Keratinocyte (primary cell): ENCODE results near the gene BCO1. TPM values are rescaled to one million over a fixed set of nuclear protein-coding genes. Genes with fewer than 3 reads are reported as not detected.

ENCODE experiments used
- DNase-seq: peaks from one replicate; pipeline ENCODE4 v3.0.0-alpha.2; 2011; ENCODE audit warnings: low read depth, missing footprints, low spot score
- FAIRE-seq: peaks from 2 replicates; lab custom pipeline; 2011; peaks lifted over from hg19 to GRCh38; lab: Jason Lieb, UNC
- H2AFZ ChIP-seq: 2 replicates; pipeline ENCODE4 v1.6.0; 2012; ENCODE audit warnings: low read length, control low read depth, inconsistent platforms; ENCODE audit not compliant: control insufficient read depth
- H3K27ac ChIP-seq: 2 replicates; pipeline ENCODE4 v1.5.1; 2011; ENCODE audit warnings: low read length; ENCODE audit not compliant: control insufficient read depth, insufficient read depth
- H3K27me3 ChIP-seq: 3 replicates; pipeline ENCODE4 v1.6.0; 2011; ENCODE audit warnings: low read length; ENCODE audit not compliant: control insufficient read depth, insufficient read depth; ENCODE audit errors: extremely low read depth
- H3K36me3 ChIP-seq, 2 experiments: 2 replicates in 1 of 2; 3 replicates in 1 of 2; pipeline ENCODE4 v1.5.1; 2011; ENCODE audit warnings: low read length in 2 of 2, mild to moderate bottlenecking in 1 of 2; ENCODE audit not compliant: control insufficient read depth in 2 of 2, insufficient read depth in 2 of 2; ENCODE audit errors: extremely low read depth in 1 of 2
- H3K4me1 ChIP-seq: 3 replicates; pipeline ENCODE4 v1.5.1; 2011; ENCODE audit warnings: low read length; ENCODE audit not compliant: control insufficient read depth, insufficient read depth; ENCODE audit errors: extremely low read depth
- H3K4me2 ChIP-seq: 3 replicates; pipeline ENCODE4 v1.6.0; 2011; ENCODE audit warnings: low read depth, low read length; ENCODE audit not compliant: control insufficient read depth, insufficient read depth; ENCODE audit errors: extremely low read depth
- H3K4me3 ChIP-seq, 3 experiments: fragments of 200-600 bp in 1 of 3; sonication (generic) in 1 of 3; 2 replicates in 2 of 3; 3 replicates in 1 of 3; pipeline ENCODE4 v1.5.1; 2011 to 2016; ENCODE audit warnings: low read length in 3 of 3, mild to moderate bottlenecking in 3 of 3, control low read depth in 2 of 3, inconsistent platforms in 1 of 3, low read depth in 1 of 3, mixed read lengths in 1 of 3, mixed run types in 1 of 3, moderate library complexity in 1 of 3; ENCODE audit not compliant: control insufficient read depth in 2 of 3, insufficient read depth in 2 of 3; ENCODE audit errors: extremely low read depth in 1 of 3
- H3K79me2 ChIP-seq: 2 replicates; pipeline ENCODE4 v1.6.0; 2012; ENCODE audit warnings: low read length; ENCODE audit not compliant: control insufficient read depth, insufficient read depth
- H3K9ac ChIP-seq: 3 replicates; pipeline ENCODE4 v1.6.0; 2011; ENCODE audit warnings: low read length; ENCODE audit not compliant: control insufficient read depth, insufficient read depth; ENCODE audit errors: extremely low read depth
- H3K9me1 ChIP-seq: 3 replicates; pipeline ENCODE4 v1.6.0; 2011; ENCODE audit warnings: low read length; ENCODE audit not compliant: control insufficient read depth, insufficient read depth; ENCODE audit errors: extremely low read depth
- H3K9me3 ChIP-seq: 2 replicates; pipeline ENCODE4 v1.5.1; 2012; ENCODE audit warnings: low read depth, low read length; ENCODE audit not compliant: control insufficient read depth
- H4K20me1 ChIP-seq: 3 replicates; pipeline ENCODE4 v1.6.0; 2011; ENCODE audit warnings: low read length; ENCODE audit not compliant: control insufficient read depth, insufficient read depth; ENCODE audit errors: extremely low read depth
- CTCF ChIP-seq, 3 experiments: IDR thresholded peaks in 1 of 3; conservative IDR thresholded peaks in 1 of 3; optimal IDR thresholded peaks in 1 of 3; 2 replicates in 2 of 3; 3 replicates in 1 of 3; pipeline versions ENCODE3 to v1.5.1; 2011; ENCODE audit warnings: low read length in 3 of 3, mild to moderate bottlenecking in 3 of 3, moderate library complexity in 2 of 3, control low read depth in 1 of 3, inconsistent platforms in 1 of 3; ENCODE audit not compliant: insufficient read depth in 2 of 3; ENCODE audit errors: extremely low read depth in 1 of 3
- EZH2 ChIP-seq: IDR thresholded peaks from one replicate; pipeline ENCODE4 v1.6.1; 2012; ENCODE audit warnings: inconsistent platforms, mild to moderate bottlenecking, low read length, moderate library complexity
- dilution Hi-C: fragments of 300-500 bp; cut with MboI; formaldehyde crosslinking; loops from one replicate; pipeline ENCODE4 v1.7.0; 2020; ENCODE audit warnings: low sequenced_read_pairs; ENCODE audit not compliant: extremely low pct_ligation_motif_present
- polyA plus RNA-seq, 5 experiments: library from polyadenylated mRNA; depleted of rRNA in 3 of 5; stranded (reverse) in 3 of 5; stranded (forward) in 1 of 5; unstranded in 1 of 5; fragments of >200 nt; gene quantifications; 1 replicate in 1 of 5; 2 replicates in 3 of 5; 3 replicates in 1 of 5; pipeline versions ENCODE4 v1.2.1 to v1.2.3, GENCODE V29; 2011 to 2012; ENCODE audit warnings: missing spikeins in 2 of 5, low read depth in 1 of 5, low replicate concordance in 1 of 5

BCO1 gene
- polyA plus RNA-seq, 1 donor (not counting 4 experiments of a cell fraction or from before 2014, with no cell fraction given), result 0.07 TPM

- Histone ChIP-seq H2AFZ (no peak overlapping the region), H3K79me2 (no peaks in the 10 kb centered on the region), H3K4me1 (no peaks in the 10 kb centered on the region), H3K27ac (no peak overlapping the region), H3K27me3 (no peaks in the 10 kb centered on the region), H3K4me2 (no peak overlapping the region), H3K4me3 (no peak overlapping the region), H3K9me1 (no peaks in the 10 kb centered on the region), H3K9me3 (no peaks in the 10 kb centered on the region), H3K36me3 (no peaks in the 10 kb centered on the region), H3K9ac (no peak overlapping the region), H4K20me1 (no peaks in the 10 kb centered on the region)
- dilution Hi-C loops, result no loop called here
- TF ChIP-seq CTCF (optimal IDR thresholded peaks at IDR 0.05 in 1 of 3, IDR thresholded peaks at IDR 0.05 in 1 of 3, conservative IDR thresholded peaks at IDR 0.05 in 1 of 3; ENCODE audit: extremely low read depth in 1 of 3, insufficient read depth in 2 of 3, low read length in 3 of 3) (no peak), EZH2 (no peak)
- DNase-seq, result no peak
- FAIRE-seq, result no peak
Observed at GRCh38 chr16:81292936-81293335, 54.4 kb downstream of the BCO1 start.

GRCh38 chr16:81293909-81294802 is 55.7 kb downstream of the BCO1 start:
- Histone ChIP-seq H2AFZ (no peak overlapping the region), H3K36me3 (no peaks in the 10 kb centered on the region), H3K9me3 (no peaks in the 10 kb centered on the region), H3K4me3 (no peak overlapping the region), H3K79me2 (no peaks in the 10 kb centered on the region), H3K9me1 (no peaks in the 10 kb centered on the region), H3K4me2 (no peak overlapping the region), H3K9ac (no peak overlapping the region), H3K27me3 (no peaks in the 10 kb centered on the region), H4K20me1 (no peaks in the 10 kb centered on the region), H3K4me1 (no peaks in the 10 kb centered on the region), H3K27ac (no peak overlapping the region)
- dilution Hi-C loops, result no loop called here
- no peak for DNase-seq
- FAIRE-seq, result no peak
- TF ChIP-seq EZH2 (no peak), CTCF (optimal IDR thresholded peaks at IDR 0.05 in 1 of 3, IDR thresholded peaks at IDR 0.05 in 1 of 3, conservative IDR thresholded peaks at IDR 0.05 in 1 of 3; ENCODE audit: extremely low read depth in 1 of 3, insufficient read depth in 2 of 3, low read length in 3 of 3) (no peak)
